Spinal cord (tissue), 10 donors: ENCODE results near the gene ZNF124. TPM values are rescaled to one million over a fixed set of nuclear protein-coding genes. Genes with fewer than 3 reads are reported as not detected.
"Not testable (repeated sequence)": the region's sequence is repeated elsewhere in the genome, so short reads cannot be mapped to it uniquely, and the experiment has no call there.

Experiments
- DNase-seq, 6 donors: peaks; one replicate each; pipeline versions ENCODE4 v3.0.0 to v3.0.0-alpha.2; 2013 to 2015; ENCODE audit warnings: low spot score in 6 of 6, low read depth in 4 of 6
- H3K27ac ChIP-seq: one replicate; pipeline ENCODE4 v1.5.1; 2013; ENCODE audit warnings: low read depth, low read length, control low read depth
- H3K27me3 ChIP-seq: one replicate; pipeline ENCODE4 v1.6.1; 2013; ENCODE audit warnings: low read length; ENCODE audit not compliant: control insufficient read depth, insufficient read depth
- H3K36me3 ChIP-seq: one replicate; pipeline ENCODE4 v1.6.1; 2013; ENCODE audit warnings: low read length; ENCODE audit not compliant: control insufficient read depth, insufficient read depth
- H3K4me1 ChIP-seq: one replicate; pipeline ENCODE4 v1.6.1; 2013; ENCODE audit warnings: low read length; ENCODE audit not compliant: control insufficient read depth, insufficient read depth
- H3K4me3 ChIP-seq: one replicate; pipeline ENCODE4 v1.5.1; 2013; ENCODE audit warnings: low read depth, low read length, control low read depth
- H3K9me3 ChIP-seq: one replicate; pipeline ENCODE4 v1.6.1; 2013; ENCODE audit warnings: low read length; ENCODE audit not compliant: control insufficient read depth, insufficient read depth
- WGBS: methylation state at CpG from one replicate; pipeline ENCODE4 v1.1.5; 2013; ENCODE audit warnings: missing lambda C conversion rate; ENCODE audit not compliant: insufficient coverage; 5-methylcytosine and 5-hydroxymethylcytosine counted together
- polyA plus RNA-seq, 2 donors: library from polyadenylated mRNA; unstranded; fragments of 120-200 nt; gene quantifications; one replicate each; pipeline ENCODE4 v1.2.1, GENCODE V29; 2013; ENCODE audit not compliant: insufficient read length in 2 of 2
- total RNA-seq, 2 donors: library from RNA; depleted of rRNA in 1 of 2; stranded (reverse); fragments of 120-200 nt in 1 of 2; fragments of >200 nt in 1 of 2; gene quantifications; one replicate each; pipeline versions ENCODE4 v1.2.3 to v1.2.4, GENCODE V29; 2013 to 2014
- donor health status: healthy.

Gene ZNF124
- total and polyA plus RNA-seq, 4 donors: 9.6 to 98.7 (median 35.4) TPM

GRCh38 chr1:247175458-247175857, 3.6 kb upstream of the ZNF124 start:
- Histone ChIP-seq H3K4me1 (no peaks in the 10 kb centered on the region), H3K4me3 (no peak overlapping the region), H3K9me3 (no peaks in the 10 kb centered on the region), H3K27ac (no peak overlapping the region), H3K27me3 (no peaks in the 10 kb centered on the region), H3K36me3 (peaks cover 3% of the 10 kb centered on the region)
- 100% methylated on average over 2 of the region's 5 CpGs for WGBS
- no peak for DNase-seq

- DNase-seq: no peak
- no peak overlapping the region for H3K4me3 ChIP-seq
- no peaks in the 10 kb centered on the region for H3K27me3 ChIP-seq
- no peaks in the 10 kb centered on the region for H3K9me3 ChIP-seq
- no peaks in the 10 kb centered on the region for H3K4me1 ChIP-seq
- H3K27ac ChIP-seq: no peak overlapping the region
- WGBS: no CpG with 5 or more reads among the region's 2 CpGs
- peaks cover 3% of the 10 kb centered on the region for H3K36me3 ChIP-seq
Measured at GRCh38 chr1:247173431-247173830, 1.6 kb upstream of the ZNF124 start.

- WGBS: 90% methylated on average over 2 of the region's 4 CpGs
- H3K27me3 ChIP-seq: no peaks in the 10 kb centered on the region
- H3K9me3 ChIP-seq: no peaks in the 10 kb centered on the region
- DNase-seq: no peak
- H3K4me3 ChIP-seq: no peak overlapping the region
- no peak overlapping the region for H3K27ac ChIP-seq
- peaks cover 3% of the 10 kb centered on the region for H3K36me3 ChIP-seq
- no peaks in the 10 kb centered on the region for H3K4me1 ChIP-seq
Measured at GRCh38 chr1:247172996-247173395, 1.2 kb upstream of the ZNF124 start.

- H3K27me3 ChIP-seq, H3K36me3 ChIP-seq, H3K9me3 ChIP-seq, H3K27ac ChIP-seq, H3K4me1 ChIP-seq, DNase-seq, H3K4me3 ChIP-seq: not testable (repeated sequence)
- WGBS: no CpG with 5 or more reads among the region's 46 CpGs
Measured at GRCh38 chr1:247171443-247171842, 377 bp downstream of the ZNF124 start.

- WGBS: 96% methylated on average over 3 of the region's 4 CpGs
- Histone ChIP-seq H3K36me3 (no peaks in the 10 kb centered on the region), H3K4me1 (no peaks in the 10 kb centered on the region), H3K9me3 (peaks cover 8% of the 10 kb centered on the region), H3K27ac (no peak overlapping the region), H3K27me3 (no peaks in the 10 kb centered on the region), H3K4me3 (no peak overlapping the region)
- DNase-seq: no peak
Measured at GRCh38 chr1:247165674-247166073, 6.1 kb downstream of the ZNF124 start.

- H3K4me3 ChIP-seq: no peak overlapping the region
- H3K4me1 ChIP-seq: no peaks in the 10 kb centered on the region
- DNase-seq: no peak
- no peak overlapping the region for H3K27ac ChIP-seq
- no peaks in the 10 kb centered on the region for H3K36me3 ChIP-seq
- WGBS: 98% methylated on average over 5 of the region's 6 CpGs
- peaks cover 10% of the 10 kb centered on the region for H3K9me3 ChIP-seq
- no peaks in the 10 kb centered on the region for H3K27me3 ChIP-seq
Measured at GRCh38 chr1:247164694-247165093, 7.1 kb downstream of the ZNF124 start.

GRCh38 chr1:247156787-247157232, 15.0 kb downstream of the ZNF124 start:
- H3K36me3 ChIP-seq: peaks cover 3% of the 10 kb centered on the region

GRCh38 chr1:247147781-247148180, 24.0 kb downstream of the ZNF124 start:
- H3K36me3 ChIP-seq: no peaks in the 10 kb centered on the region
- no peaks in the 10 kb centered on the region for H3K4me1 ChIP-seq
- WGBS: no CpG with 5 or more reads among the region's 2 CpGs
- no peak for DNase-seq
- no peak overlapping the region for H3K27ac ChIP-seq
- H3K4me3 ChIP-seq: no peak overlapping the region
- peaks cover 14% of the 10 kb centered on the region for H3K9me3 ChIP-seq
- H3K27me3 ChIP-seq: no peaks in the 10 kb centered on the region

More at GRCh38 chr1:247156787-247157232, 15.0 kb downstream of the ZNF124 start:
- Histone ChIP-seq H3K27me3 (no peaks in the 10 kb centered on the region), H3K4me3 (no peak overlapping the region), H3K9me3 (peaks cover 26% of the 10 kb centered on the region), H3K27ac (no peak overlapping the region), H3K4me1 (no peaks in the 10 kb centered on the region)
- WGBS: no CpG with 5 or more reads among the region's 6 CpGs
- DNase-seq: peak in 1 of 6 donors; percentile 2

- H3K4me1 ChIP-seq, H3K36me3 ChIP-seq, DNase-seq, H3K27ac ChIP-seq, H3K27me3 ChIP-seq, H3K4me3 ChIP-seq: not testable (repeated sequence)
- 98% methylated on average over 7 of the region's 10 CpGs for WGBS
- peaks cover 12% of the 10 kb centered on the region for H3K9me3 ChIP-seq
Measured at GRCh38 chr1:247147120-247147519, 24.7 kb downstream of the ZNF124 start.

GRCh38 chr1:247146671-247147070, 25.1 kb downstream of the ZNF124 start:
- 94% methylated on average over 3 of the region's 3 CpGs for WGBS
- no peak for DNase-seq
- Histone ChIP-seq H3K27ac (no peak overlapping the region), H3K9me3 (peaks cover 14% of the 10 kb centered on the region), H3K4me1 (no peaks in the 10 kb centered on the region), H3K36me3 (peaks cover 3% of the 10 kb centered on the region), H3K27me3 (no peaks in the 10 kb centered on the region), H3K4me3 (no peak overlapping the region)
